ENCODE data around the gene DPYSL4.

DNA sequence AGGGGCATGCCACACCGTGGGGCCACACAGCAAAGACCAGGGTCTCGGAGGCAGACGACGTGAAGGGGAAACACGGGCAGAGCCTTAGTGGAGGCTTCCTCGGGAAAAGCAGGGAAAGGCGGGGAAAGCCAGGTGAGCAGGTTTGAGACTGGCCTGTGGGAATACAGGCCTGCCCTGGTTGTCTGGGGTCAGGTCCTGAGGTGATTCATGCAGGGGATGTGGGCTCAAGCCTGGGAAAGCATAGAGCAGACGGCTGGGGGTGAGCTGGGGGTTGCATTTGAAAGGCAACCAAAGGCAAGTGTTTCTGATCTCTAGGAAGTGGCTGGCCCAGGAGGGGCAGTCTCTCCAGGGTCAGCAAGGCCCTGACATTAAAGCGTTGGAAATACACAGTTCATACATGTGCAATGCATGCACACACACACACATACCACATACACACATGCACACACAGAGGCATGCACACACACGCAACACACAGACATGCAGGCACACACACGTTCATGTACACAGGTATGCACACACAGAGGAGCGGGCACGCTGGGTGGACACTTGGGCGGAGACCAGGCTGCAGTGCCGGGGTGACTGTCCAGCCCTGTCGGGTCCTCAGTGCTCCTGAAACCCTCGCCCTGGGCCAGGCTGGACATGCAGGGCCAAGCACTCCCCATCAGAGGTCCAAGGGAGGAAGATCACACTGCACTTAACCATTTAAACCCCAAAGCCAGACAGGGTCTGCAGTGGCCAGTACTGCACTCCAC lies 51.8 kb downstream of the DPYSL4 start:
- TF ChIP-seq POLR2A (IDR thresholded peaks at IDR 0.05), result no peak
- TF ChIP-seq, protein P1, sequence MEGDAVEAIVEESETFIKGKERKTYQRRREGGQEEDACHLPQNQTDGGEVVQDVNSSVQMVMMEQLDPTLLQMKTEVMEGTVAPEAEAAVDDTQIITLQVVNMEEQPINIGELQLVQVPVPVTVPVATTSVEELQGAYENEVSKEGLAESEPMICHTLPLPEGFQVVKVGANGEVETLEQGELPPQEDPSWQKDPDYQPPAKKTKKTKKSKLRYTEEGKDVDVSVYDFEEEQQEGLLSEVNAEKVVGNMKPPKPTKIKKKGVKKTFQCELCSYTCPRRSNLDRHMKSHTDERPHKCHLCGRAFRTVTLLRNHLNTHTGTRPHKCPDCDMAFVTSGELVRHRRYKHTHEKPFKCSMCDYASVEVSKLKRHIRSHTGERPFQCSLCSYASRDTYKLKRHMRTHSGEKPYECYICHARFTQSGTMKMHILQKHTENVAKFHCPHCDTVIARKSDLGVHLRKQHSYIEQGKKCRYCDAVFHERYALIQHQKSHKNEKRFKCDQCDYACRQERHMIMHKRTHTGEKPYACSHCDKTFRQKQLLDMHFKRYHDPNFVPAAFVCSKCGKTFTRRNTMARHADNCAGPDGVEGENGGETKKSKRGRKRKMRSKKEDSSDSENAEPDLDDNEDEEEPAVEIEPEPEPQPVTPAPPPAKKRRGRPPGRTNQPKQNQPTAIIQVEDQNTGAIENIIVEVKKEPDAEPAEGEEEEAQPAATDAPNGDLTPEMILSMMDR (IDR thresholded peaks at IDR 0.05), result no peak
